ENCODE measurements around the gene AP2A2. TPM values are rescaled to one million over a fixed set of nuclear protein-coding genes. Genes with fewer than 3 reads are reported as not detected.

The AP2A2 gene
- total RNA-seq, 1 donor, result 50.7 TPM

GRCh38 chr11:1012740-1013630 lies 87.3 kb downstream of the AP2A2 start:
- H3K36me3 ChIP-seq (ENCODE audit: insufficient read depth, low read length), result peaks cover 24% of the 10 kb centered on the region
- no peak for DNase-seq (ENCODE audit: insufficient read length, low spot score, missing footprints)
- H3K27ac ChIP-seq (ENCODE audit: low read depth, low read length), result no peak overlapping the region
- no peak overlapping the region for H3K4me3 ChIP-seq (ENCODE audit: insufficient read depth, low read length)
- no peaks in the 10 kb centered on the region for H3K27me3 ChIP-seq (ENCODE audit: insufficient read depth, low read length)
- TF ChIP-seq CTCF (IDR thresholded peaks at IDR 0.05; ENCODE audit: extremely low read depth, low read depth, low read length), result no peak
- H3K4me2 ChIP-seq (ENCODE audit: insufficient read depth, low read length), result no peak overlapping the region
- no peak overlapping the region for H2AFZ ChIP-seq (ENCODE audit: low read length)
- H3K4me1 ChIP-seq (ENCODE audit: insufficient read depth, low read length), result no peaks in the 10 kb centered on the region
- H3K79me2 ChIP-seq (ENCODE audit: insufficient read depth, low read length), result peaks cover 15% of the 10 kb centered on the region
- H3K9me3 ChIP-seq (ENCODE audit: low read depth, low read length), result no peaks in the 10 kb centered on the region
- H4K20me1 ChIP-seq (ENCODE audit: insufficient read depth, low read length), result peaks cover 18% of the 10 kb centered on the region

- H3K79me2 ChIP-seq (ENCODE audit: insufficient read depth, low read length), result peaks cover 15% of the 10 kb centered on the region
- no peak for DNase-seq (ENCODE audit: insufficient read length, low spot score, missing footprints)
- H3K4me2 ChIP-seq (ENCODE audit: insufficient read depth, low read length), result no peak overlapping the region
Measured at GRCh38 chr11:1013631-1013935, 87.9 kb downstream of the AP2A2 start.

GRCh38 chr11:1014276-1014675 lies 88.6 kb downstream of the AP2A2 start:
- no peaks in the 10 kb centered on the region for H3K4me1 ChIP-seq (ENCODE audit: insufficient read depth, low read length)
- no peak for DNase-seq (ENCODE audit: insufficient read length, low spot score, missing footprints)
- H3K27ac ChIP-seq (ENCODE audit: low read depth, low read length), result no peak overlapping the region
- H3K27me3 ChIP-seq (ENCODE audit: insufficient read depth, low read length), result no peaks in the 10 kb centered on the region
- H3K9me3 ChIP-seq (ENCODE audit: low read depth, low read length), result no peaks in the 10 kb centered on the region
- H3K4me3 ChIP-seq (ENCODE audit: insufficient read depth, low read length), result no peak overlapping the region
- H2AFZ ChIP-seq (ENCODE audit: low read length), result no peak overlapping the region
- peaks cover 18% of the 10 kb centered on the region for H4K20me1 ChIP-seq (ENCODE audit: insufficient read depth, low read length)
- no peak overlapping the region for H3K4me2 ChIP-seq (ENCODE audit: insufficient read depth, low read length)
- TF ChIP-seq CTCF (IDR thresholded peaks at IDR 0.05; ENCODE audit: extremely low read depth, low read depth, low read length), result no peak
- H3K79me2 ChIP-seq (ENCODE audit: insufficient read depth, low read length), result peaks cover 15% of the 10 kb centered on the region
- H3K36me3 ChIP-seq (ENCODE audit: insufficient read depth, low read length), result peaks cover 17% of the 10 kb centered on the region

More at GRCh38 chr11:1013631-1013935, 87.9 kb downstream of the AP2A2 start:
- Histone ChIP-seq H3K27ac (ENCODE audit: low read depth, low read length) (no peak overlapping the region), H3K36me3 (ENCODE audit: insufficient read depth, low read length) (peaks cover 21% of the 10 kb centered on the region), H4K20me1 (ENCODE audit: insufficient read depth, low read length) (peaks cover 18% of the 10 kb centered on the region), H2AFZ (ENCODE audit: low read length) (no peak overlapping the region), H3K27me3 (ENCODE audit: insufficient read depth, low read length) (no peaks in the 10 kb centered on the region), H3K4me1 (ENCODE audit: insufficient read depth, low read length) (no peaks in the 10 kb centered on the region), H3K9me3 (ENCODE audit: low read depth, low read length) (no peaks in the 10 kb centered on the region), H3K4me3 (ENCODE audit: insufficient read depth, low read length) (no peak overlapping the region)
- TF ChIP-seq CTCF (IDR thresholded peaks at IDR 0.05; ENCODE audit: extremely low read depth, low read depth, low read length), result no peak

- no peak for TF ChIP-seq CTCF (IDR thresholded peaks at IDR 0.05; ENCODE audit: extremely low read depth, low read depth, low read length)
- Histone ChIP-seq H3K4me1 (ENCODE audit: insufficient read depth, low read length) (no peaks in the 10 kb centered on the region), H3K36me3 (ENCODE audit: insufficient read depth, low read length) (peaks cover 11% of the 10 kb centered on the region), H3K27me3 (ENCODE audit: insufficient read depth, low read length) (no peaks in the 10 kb centered on the region), H3K4me3 (ENCODE audit: insufficient read depth, low read length) (no peak overlapping the region), H3K79me2 (ENCODE audit: insufficient read depth, low read length) (peaks cover 15% of the 10 kb centered on the region), H4K20me1 (ENCODE audit: insufficient read depth, low read length) (peaks cover 22% of the 10 kb centered on the region), H3K27ac (ENCODE audit: low read depth, low read length) (no peak overlapping the region), H2AFZ (ENCODE audit: low read length) (no peak overlapping the region), H3K9me3 (ENCODE audit: low read depth, low read length) (no peaks in the 10 kb centered on the region), H3K4me2 (ENCODE audit: insufficient read depth, low read length) (no peak overlapping the region)
- DNase-seq (ENCODE audit: insufficient read length, low spot score, missing footprints), result no peak
Measured at GRCh38 chr11:1015064-1015463, 89.4 kb downstream of the AP2A2 start.
